Raji (cell line): ENCODE data around the gene CNTNAP5.

ENCODE experiments used
- POLR2A ChIP-seq: IDR thresholded peaks from 2 replicates; pipeline ENCODE4 v1.6.1; 2011; ENCODE audit warnings: low read depth, low read length, control low read depth; ENCODE audit not compliant: insufficient read depth

Gene CNTNAP5

DNA sequence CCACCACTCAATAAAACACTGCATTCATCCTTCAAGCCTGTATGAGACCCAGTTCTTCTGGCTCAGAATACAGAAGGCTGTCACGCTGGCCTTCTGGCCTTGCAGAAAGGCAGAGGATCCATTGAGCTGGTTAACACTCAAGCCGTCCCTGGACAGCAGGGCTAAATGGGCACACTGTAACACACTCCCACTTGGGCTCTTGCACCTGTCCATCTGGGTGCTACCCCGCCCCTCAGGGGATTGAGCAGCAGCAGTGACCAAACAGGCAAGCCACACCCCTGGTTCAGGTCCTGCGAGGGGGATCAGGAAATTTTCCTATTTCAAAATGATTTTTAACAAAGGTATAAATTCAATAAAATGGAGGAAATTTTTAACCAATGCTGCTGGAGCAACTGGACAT, 936.0 kb downstream of the CNTNAP5 start:
- no peak for TF ChIP-seq POLR2A
